ENCODE data around the gene PKMYT1.

PKMYT1 gene

DNA sequence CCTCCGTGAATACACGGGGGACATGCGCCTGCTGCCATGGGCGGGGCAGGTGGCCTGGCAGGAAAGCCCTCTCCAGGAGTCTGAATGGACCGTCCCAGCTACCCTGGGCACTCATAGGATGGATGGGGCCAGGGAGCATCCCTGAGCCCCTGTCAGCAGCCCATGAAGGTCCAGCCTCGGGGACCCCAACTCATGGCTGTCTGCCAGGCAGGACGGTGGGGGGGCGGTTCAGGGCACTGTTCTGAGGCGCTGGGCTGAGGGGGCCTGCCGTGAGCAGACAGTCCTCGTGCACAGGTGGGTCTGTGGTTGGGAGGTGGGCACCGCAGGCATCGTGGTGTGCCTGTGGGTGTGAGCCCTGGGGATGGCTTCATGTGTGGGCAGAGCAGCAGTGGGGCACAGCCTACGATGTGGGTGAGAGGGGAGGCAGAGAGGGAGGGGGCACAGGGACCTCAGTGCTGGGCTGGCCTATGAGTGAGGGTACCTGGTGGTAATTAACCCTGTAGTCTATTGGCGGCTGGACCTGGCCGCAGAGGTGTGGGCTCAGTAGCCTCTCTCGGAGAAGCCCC, 6.5 kb upstream of the PKMYT1 start:
- H3K4me3 ChIP-seq (ENCODE audit: low read depth, low read length) = no peak overlapping the region
- DNase-seq (ENCODE audit: low read depth) = no peak
- TF ChIP-seq, protein P1, sequence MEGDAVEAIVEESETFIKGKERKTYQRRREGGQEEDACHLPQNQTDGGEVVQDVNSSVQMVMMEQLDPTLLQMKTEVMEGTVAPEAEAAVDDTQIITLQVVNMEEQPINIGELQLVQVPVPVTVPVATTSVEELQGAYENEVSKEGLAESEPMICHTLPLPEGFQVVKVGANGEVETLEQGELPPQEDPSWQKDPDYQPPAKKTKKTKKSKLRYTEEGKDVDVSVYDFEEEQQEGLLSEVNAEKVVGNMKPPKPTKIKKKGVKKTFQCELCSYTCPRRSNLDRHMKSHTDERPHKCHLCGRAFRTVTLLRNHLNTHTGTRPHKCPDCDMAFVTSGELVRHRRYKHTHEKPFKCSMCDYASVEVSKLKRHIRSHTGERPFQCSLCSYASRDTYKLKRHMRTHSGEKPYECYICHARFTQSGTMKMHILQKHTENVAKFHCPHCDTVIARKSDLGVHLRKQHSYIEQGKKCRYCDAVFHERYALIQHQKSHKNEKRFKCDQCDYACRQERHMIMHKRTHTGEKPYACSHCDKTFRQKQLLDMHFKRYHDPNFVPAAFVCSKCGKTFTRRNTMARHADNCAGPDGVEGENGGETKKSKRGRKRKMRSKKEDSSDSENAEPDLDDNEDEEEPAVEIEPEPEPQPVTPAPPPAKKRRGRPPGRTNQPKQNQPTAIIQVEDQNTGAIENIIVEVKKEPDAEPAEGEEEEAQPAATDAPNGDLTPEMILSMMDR (IDR thresholded peaks at IDR 0.05; ENCODE audit: low read depth, low read length, missing control alignments) = no peak

DNA sequence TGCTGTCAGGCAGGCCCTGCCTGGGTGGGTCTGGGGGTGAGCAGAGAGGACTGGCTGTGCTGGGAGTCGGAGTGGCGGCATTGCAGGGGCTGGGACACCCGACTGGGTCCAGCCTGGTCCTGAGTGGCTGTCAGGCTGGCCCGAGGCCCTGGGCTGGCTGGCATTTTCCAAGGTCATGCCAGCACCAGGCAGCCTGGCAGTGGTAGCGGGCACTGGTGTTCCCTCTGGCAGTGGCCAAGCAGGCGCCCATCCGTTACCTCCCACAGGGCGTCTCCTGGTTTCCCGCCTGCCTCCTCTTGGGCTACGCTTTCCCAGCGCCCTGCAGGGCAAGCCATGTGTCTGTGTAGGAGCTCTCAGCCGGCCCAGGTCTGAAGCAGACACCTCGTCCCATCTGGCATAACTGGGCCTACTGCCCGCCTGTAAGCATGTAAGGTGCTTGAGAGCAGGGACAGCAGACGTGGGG, 5.7 kb upstream of the PKMYT1 start:
- no peak for DNase-seq (ENCODE audit: low read depth)
- H3K4me3 ChIP-seq (ENCODE audit: low read depth, low read length) = no peak overlapping the region
- TF ChIP-seq, protein P1 (IDR thresholded peaks at IDR 0.05; ENCODE audit: low read depth, low read length, missing control alignments) = no peak

DNA sequence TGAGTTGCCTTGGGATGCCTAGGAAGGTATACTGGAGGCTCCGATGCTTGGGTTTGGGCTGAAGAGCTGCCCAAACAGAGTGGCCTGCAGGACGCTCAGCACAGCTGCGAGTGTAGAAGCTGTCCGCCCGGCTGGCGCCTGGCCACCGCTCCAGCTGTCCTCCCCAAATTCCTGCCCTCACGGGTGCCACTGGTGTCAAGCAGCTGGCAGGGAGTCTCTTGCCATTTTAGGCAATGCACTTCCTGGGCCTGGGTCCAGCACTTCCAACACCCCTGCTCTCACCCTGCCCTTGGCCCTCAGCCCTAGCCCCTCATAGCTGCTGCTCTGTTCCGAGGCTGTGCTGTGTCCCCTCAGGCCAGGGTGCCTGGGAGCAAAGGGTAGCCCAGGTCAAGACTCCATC, 5.2 kb upstream of the PKMYT1 start:
- H3K4me3 ChIP-seq (ENCODE audit: low read depth, low read length) = no peak overlapping the region
- no peak for DNase-seq (ENCODE audit: low read depth)
- TF ChIP-seq, protein P1 (IDR thresholded peaks at IDR 0.05; ENCODE audit: low read depth, low read length, missing control alignments) = no peak

DNA sequence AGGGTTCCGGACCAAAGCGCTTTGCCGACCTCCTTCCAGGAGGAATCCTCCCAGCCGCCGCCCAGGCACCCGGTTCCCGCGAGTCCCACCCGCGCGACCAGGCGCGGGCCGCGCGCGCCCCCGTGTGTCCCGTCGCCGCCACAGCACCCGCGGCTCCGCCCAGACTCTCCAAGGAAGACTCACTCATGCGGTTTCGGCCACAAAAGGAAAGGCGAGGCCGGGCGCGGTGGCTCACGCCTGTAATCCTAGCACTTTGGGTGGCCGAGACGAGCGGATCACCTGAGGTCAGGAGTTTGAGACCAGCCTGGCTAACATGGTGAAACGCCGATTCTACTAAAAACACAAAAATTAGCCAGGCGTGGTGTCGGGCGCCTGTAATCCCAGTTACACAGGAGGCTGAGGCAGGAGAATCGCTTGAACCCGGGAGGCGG, 3.5 kb upstream of the PKMYT1 start:
- DNase-seq (ENCODE audit: low read depth) = no peak
- peak overlapping the region; percentile 38 for H3K4me3 ChIP-seq (ENCODE audit: low read depth, low read length)
- TF ChIP-seq, protein P1 (IDR thresholded peaks at IDR 0.05; ENCODE audit: low read depth, low read length, missing control alignments) = peak; percentile 83

DNA sequence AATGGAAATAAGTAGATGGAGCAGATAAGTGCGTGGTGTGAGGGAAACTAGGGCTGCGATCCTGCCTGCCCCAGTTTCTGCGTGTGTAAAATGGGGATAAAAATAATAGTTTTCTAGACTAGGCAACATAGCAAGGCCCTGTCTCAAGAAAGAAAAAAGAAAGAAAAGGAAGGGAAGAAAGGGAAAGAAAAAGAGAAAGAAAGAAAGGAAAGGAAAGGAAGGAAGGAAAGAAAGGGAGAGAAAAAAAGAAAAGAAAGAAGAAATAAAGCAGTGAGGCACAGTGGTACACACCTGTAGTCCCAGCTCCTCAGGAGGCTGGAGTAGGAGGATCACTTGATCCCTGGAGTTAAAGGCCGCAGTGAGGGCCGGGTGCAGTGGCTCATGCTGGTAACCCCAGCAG, 2.2 kb upstream of the PKMYT1 start:
- TF ChIP-seq, protein P1 (IDR thresholded peaks at IDR 0.05; ENCODE audit: low read depth, low read length, missing control alignments) = no peak
- no peak overlapping the region for H3K4me3 ChIP-seq (ENCODE audit: low read depth, low read length)
- DNase-seq (ENCODE audit: low read depth) = no peak

DNA sequence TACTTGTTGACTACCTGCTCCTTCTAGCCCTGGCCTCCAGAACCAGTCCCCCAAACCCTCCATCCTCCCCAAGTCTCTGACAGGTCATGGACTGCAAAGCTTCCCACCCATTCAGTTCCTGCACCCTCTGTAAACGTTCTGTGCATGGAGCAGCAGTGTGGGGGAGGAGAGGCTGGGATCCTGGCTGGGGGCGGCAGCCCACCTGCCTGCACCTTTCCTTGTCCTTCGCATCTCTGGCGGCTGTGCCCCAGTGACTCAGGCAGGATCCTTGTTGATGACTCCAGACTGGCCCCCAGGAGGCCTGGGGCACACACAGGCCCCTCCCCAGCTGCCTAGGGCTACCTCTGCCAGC, 1.6 kb upstream of the PKMYT1 start:
- DNase-seq (ENCODE audit: low read depth) = no peak
- no peak overlapping the region for H3K4me3 ChIP-seq (ENCODE audit: low read depth, low read length)
- TF ChIP-seq, protein P1 (IDR thresholded peaks at IDR 0.05; ENCODE audit: low read depth, low read length, missing control alignments) = no peak

DNA sequence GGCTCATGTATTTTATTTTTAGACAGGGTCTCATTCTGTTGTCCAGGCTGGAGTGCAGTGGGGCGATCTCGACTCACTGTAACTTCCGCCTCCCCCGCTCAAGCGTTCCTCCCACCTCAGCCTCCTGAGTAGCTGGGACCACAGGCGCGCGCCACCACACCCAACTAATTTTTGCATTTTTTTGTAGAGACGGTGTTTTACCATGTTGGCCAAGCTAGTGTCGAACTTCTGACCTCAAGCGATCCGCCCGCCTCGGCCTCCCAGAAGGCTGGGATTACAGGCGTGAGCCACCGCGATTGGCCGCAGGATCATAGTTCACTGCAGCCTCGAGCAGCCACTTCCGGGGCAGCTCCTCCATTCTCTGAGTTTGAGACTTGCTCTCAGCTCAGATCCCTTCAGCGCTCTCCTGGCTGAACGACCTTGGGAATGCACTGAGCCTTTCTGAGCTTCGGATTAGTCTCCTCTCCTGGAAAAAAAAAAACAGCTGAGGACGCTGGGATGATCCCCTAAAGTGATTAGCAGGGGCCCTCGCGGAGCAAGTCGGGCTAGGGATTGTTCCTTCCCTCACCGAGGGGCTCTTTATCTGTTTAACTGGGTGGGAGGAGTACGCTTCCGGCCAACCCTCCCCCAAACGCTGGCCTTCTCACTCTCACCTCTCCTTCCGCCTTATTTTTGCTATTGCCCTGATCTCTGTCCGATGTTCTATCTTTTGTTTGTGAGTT, 1.1 kb upstream of the PKMYT1 start:
- H3K4me3 ChIP-seq (ENCODE audit: low read depth, low read length) = peak overlapping the region; percentile 87; the same call in 1 of the 2 replicates
- TF ChIP-seq, protein P1 (IDR thresholded peaks at IDR 0.05; ENCODE audit: low read depth, low read length, missing control alignments) = no peak
- no peak for DNase-seq (ENCODE audit: low read depth)

All from GM12864 (cell line).